Aorta (tissue), 5 donors: Measurements from ENCODE around the gene MAP1B. TPM values are rescaled to one million over a fixed set of nuclear protein-coding genes. Genes with fewer than 3 reads are reported as not detected.
"Not testable (repeated sequence)": the region's sequence is repeated elsewhere in the genome, so short reads cannot be mapped to it uniquely, and the experiment has no call there.

Experiments used
- ATAC-seq: fragments of 200-7000 bp; cut with Tn5 transposase; one replicate; pipeline ENCODE4 v1.9.1; 2022; ENCODE audit warnings: moderate library complexity; ENCODE audit not compliant: low FRiP score
- DNase-seq, 2 donors: peaks; one replicate each; pipeline ENCODE4 v3.0.0-alpha.2; 2020
- H3K27ac ChIP-seq, 2 donors: one replicate each; pipeline ENCODE4 v1.5.1; 2013; ENCODE audit warnings: low read length in 2 of 2, mild to moderate bottlenecking in 2 of 2, moderate library complexity in 2 of 2, control low read depth in 1 of 2, inconsistent platforms in 1 of 2, low read depth in 1 of 2
- H3K27me3 ChIP-seq, 2 donors: one replicate each; pipeline ENCODE4 v1.6.1; 2013; ENCODE audit warnings: control low read depth in 1 of 2, low read length in 1 of 2, mild to moderate bottlenecking in 1 of 2, moderate library complexity in 1 of 2; ENCODE audit not compliant: insufficient read depth in 2 of 2, control insufficient read depth in 1 of 2
- H3K36me3 ChIP-seq, 2 donors: one replicate each; pipeline ENCODE4 v1.6.1; 2013; ENCODE audit warnings: control low read depth in 1 of 2, low read length in 1 of 2, mild to moderate bottlenecking in 1 of 2; ENCODE audit not compliant: insufficient read depth in 2 of 2, control insufficient read depth in 1 of 2
- H3K4me1 ChIP-seq, 2 donors: one replicate each; pipeline ENCODE4 v1.6.1; 2013; ENCODE audit warnings: low read length in 2 of 2, control low read depth in 1 of 2, mild to moderate bottlenecking in 1 of 2, moderate library complexity in 1 of 2; ENCODE audit not compliant: insufficient read depth in 2 of 2, control insufficient read depth in 1 of 2
- H3K4me3 ChIP-seq, 2 donors: one replicate each; pipeline ENCODE4 v1.5.1; 2013; ENCODE audit warnings: low read length in 2 of 2, control low read depth in 1 of 2, mild to moderate bottlenecking in 1 of 2
- H3K9me3 ChIP-seq: one replicate; pipeline ENCODE4 v1.6.1; 2013; ENCODE audit warnings: mild to moderate bottlenecking, low read length; ENCODE audit not compliant: control insufficient read depth
- WGBS, 2 donors: extraction: QIAGEN DNeasy Blood & Tissue Kit; methylation state at CpG; one replicate each; pipeline ENCODE4 v1.1.7; 2013; 5-methylcytosine and 5-hydroxymethylcytosine counted together
- intact Hi-C, 2 donors: fragments of 100-400 bp; cut with DNase I; formaldehyde crosslinking; loops; one replicate each; pipeline versions ENCODE4 v1.14.2 to v1.15.0; 2022
- polyA plus RNA-seq, 2 donors: library from polyadenylated mRNA; stranded (reverse); fragments of 200-250 nt; gene quantifications; one replicate each; pipeline ENCODE4 v1.2.3, GENCODE V29; 2013
- total RNA-seq, 2 donors: library from RNA; stranded (reverse); fragmentation: NEBNext Ultra II Directional; extraction: Animal tissue kit (Norgen Biotek cat#: 25700); gene quantifications; one replicate each; pipeline ENCODE4 v1.2.1, GENCODE V29; 2021
- donor health status: healthy with polysubstance abuse.
- donor health status: Bipolar disorder and iron deficiency.
- donor health status: DM: no; HTN: no; CAD: no.
- donor health status: DM: no; HTN: no; CAD: no.
- donor health status: DM: yes; HTN: yes; CAD: no.

The MAP1B gene
- total and polyA plus RNA-seq, 4 donors: 27.2 to 754 (median 224) TPM

- Histone ChIP-seq H3K27ac (peak overlapping the region; percentile 87 to 91), H3K9me3 (no peaks in the 10 kb centered on the region), H3K36me3 (no peaks in the 10 kb centered on the region), H3K27me3 (no peaks in the 10 kb centered on the region), H3K4me1 (peaks cover 6 to 11% of the 10 kb centered on the region in 2 donors), H3K4me3 (no peak overlapping the region)
- DNase-seq: peak; percentile 74 to 81
- peak; percentile 81 for ATAC-seq
- intact Hi-C loops: no loop called here
- WGBS, 2 donors: 4 to 7% methylated on average over 15 of the region's 15 CpGs
Observed at GRCh38 chr5:72166070-72166979, 59.0 kb downstream of the MAP1B start.

DNA sequence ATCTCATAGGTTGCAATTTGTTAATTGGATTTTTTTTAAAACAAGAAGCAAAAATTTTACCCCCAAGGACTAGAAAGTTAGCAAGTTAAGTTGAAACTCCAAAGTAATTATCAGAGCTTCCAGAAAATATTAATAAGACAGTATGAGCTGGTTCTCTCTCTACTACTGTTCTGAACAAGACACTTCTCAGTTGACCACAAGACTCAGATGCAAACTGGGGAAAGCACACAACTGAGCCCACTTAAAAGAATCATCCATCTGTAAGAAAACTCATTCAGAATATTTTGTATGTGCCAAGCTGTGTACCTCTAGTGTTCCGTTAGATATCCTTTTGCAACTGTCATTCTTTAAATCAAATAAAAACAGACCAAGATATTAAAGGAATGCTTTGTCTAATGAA is 60.0 kb downstream of the MAP1B start:
- H3K4me3 ChIP-seq: no peak overlapping the region
- intact Hi-C loops: no loop called here
- DNase-seq (no peak), ATAC-seq (no peak)
- no peaks in the 10 kb centered on the region for H3K36me3 ChIP-seq
- 21 to 30% methylated on average over 1 of the region's 1 CpG for WGBS, 2 donors
- peaks cover 5 to 13% of the 10 kb centered on the region in 2 donors for H3K4me1 ChIP-seq
- H3K27ac ChIP-seq: peak overlapping the region in 1 of 2 donors; percentile 8
- H3K9me3 ChIP-seq: no peaks in the 10 kb centered on the region
- no peaks in the 10 kb centered on the region for H3K27me3 ChIP-seq

DNA sequence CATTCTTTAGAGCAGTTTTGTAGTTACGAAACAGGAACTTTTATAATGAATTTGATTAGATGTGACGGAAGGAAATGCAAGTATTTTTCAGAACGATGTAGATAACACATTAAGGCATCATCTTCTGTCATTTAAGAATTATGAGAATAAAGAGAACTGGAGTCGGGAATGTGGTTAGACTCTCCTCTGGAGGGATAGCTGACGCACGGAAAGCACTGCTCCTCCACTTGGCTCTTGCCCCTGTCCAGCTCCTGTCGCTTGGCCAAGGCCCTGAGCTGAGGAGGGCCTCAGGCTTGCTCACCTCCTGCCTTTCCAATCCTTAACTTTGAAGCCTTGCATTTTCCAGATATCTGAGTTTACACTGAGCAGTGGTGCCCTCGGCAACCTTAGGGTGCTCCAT is 60.5 kb downstream of the MAP1B start:
- H3K36me3 ChIP-seq: no peaks in the 10 kb centered on the region
- H3K27ac ChIP-seq: peak overlapping the region; percentile 61 to 65
- H3K4me1 ChIP-seq: peaks cover 5 to 13% of the 10 kb centered on the region in 2 donors
- 11 to 15% methylated on average over 8 of the region's 8 CpGs for WGBS, 2 donors
- H3K4me3 ChIP-seq: no peak overlapping the region
- no peaks in the 10 kb centered on the region for H3K9me3 ChIP-seq
- ATAC-seq (peak; percentile 82), DNase-seq (peak; percentile 72 to 82)
- no peaks in the 10 kb centered on the region for H3K27me3 ChIP-seq
- intact Hi-C loops: no loop called here

DNA sequence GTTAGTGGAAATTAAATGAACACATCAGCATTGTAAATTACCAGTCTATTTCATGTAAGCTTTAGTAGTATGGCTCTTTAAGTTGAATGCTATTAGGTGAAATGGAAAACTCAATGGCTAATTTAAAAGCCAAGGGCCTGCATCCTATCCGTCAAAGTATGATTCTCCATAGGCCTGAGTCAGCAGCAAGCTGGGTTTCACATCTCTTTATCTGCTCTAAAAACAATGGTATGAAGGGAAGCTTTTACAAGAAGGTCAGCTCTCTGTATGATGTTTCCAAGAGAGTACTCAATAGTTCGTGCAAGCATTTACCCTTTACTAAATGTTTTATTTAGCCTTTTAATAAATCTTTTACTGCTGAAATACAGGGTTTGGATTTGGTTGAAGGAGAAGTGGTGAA is 62.8 kb downstream of the MAP1B start:
- Histone ChIP-seq H3K4me1 (peaks cover 3 to 7% of the 10 kb centered on the region in 2 donors), H3K27ac (no peak overlapping the region), H3K9me3 (no peaks in the 10 kb centered on the region), H3K27me3 (no peaks in the 10 kb centered on the region), H3K4me3 (no peak overlapping the region), H3K36me3 (no peaks in the 10 kb centered on the region)
- WGBS, 2 donors: 6 to 16% methylated on average over 2 of the region's 2 CpGs
- ATAC-seq: no peak
- no peak for DNase-seq
- intact Hi-C loops: no loop called here

GRCh38 chr5:72171181-72171580 is 63.9 kb downstream of the MAP1B start:
- H3K4me3 ChIP-seq, H3K9me3 ChIP-seq, DNase-seq, ATAC-seq, H3K27me3 ChIP-seq, H3K36me3 ChIP-seq, intact Hi-C loops, H3K4me1 ChIP-seq: not testable (repeated sequence)
- H3K27ac ChIP-seq: peak overlapping the region; percentile 52 to 56
- 93% methylated on average over 3 of the region's 3 CpGs for WGBS, 2 donors

GRCh38 chr5:72171667-72172066 is 64.4 kb downstream of the MAP1B start:
- Histone ChIP-seq H3K27me3 (no peaks in the 10 kb centered on the region), H3K9me3 (no peaks in the 10 kb centered on the region), H3K36me3 (no peaks in the 10 kb centered on the region), H3K4me3 (no peak overlapping the region), H3K27ac (peak overlapping the region; percentile 38 to 92), H3K4me1 (peaks cover 3 to 6% of the 10 kb centered on the region in 2 donors)
- 12 to 18% methylated on average over 6 of the region's 6 CpGs for WGBS, 2 donors
- DNase-seq (no peak), ATAC-seq (no peak)
- intact Hi-C loops: no loop called here

DNA sequence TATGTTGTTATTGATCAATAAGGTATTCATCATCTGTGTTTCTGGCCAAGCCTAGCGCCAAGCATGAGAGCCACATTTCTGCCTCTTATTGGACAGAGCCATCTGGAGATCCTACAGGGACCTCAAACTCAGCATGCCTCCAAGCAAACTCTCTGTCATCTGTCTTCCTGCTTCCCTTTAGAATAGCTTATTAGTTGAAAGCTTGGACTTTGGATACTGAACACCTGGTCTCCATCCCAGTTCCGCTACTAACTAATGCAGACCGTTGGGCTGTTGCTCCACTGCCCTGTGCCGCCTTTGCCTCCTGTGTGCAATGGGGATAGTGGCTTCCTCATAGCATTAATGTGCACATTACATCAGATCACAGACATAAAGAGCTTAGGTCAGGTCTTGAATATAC is 65.5 kb downstream of the MAP1B start:
- ATAC-seq: no peak
- no peak for DNase-seq

DNA sequence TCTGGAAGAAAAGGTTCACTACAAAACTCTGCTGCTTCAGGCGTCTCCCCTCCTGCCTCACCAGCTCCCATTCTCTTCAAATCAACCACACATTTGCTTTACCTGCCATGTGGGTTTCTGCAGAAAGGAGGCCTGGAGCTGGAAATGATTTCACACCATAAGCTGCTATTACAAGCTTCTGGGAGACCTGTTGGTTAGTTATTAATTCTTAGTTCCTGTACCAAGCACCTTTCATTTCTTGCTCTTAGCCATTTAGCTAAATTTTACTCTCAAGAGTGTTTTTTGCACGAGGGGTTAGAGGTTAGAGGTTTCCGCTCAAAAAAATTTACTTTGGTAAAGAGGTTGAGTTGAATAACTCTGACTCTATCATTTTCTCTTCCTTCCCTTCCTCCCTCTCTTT is 70.3 kb downstream of the MAP1B start:
- WGBS, 2 donors: 75 to 86% methylated on average over 3 of the region's 3 CpGs
- Histone ChIP-seq H3K4me1 (no peaks in the 10 kb centered on the region), H3K36me3 (no peaks in the 10 kb centered on the region), H3K27me3 (no peaks in the 10 kb centered on the region), H3K9me3 (no peaks in the 10 kb centered on the region), H3K27ac (peak overlapping the region in 1 of 2 donors; percentile 25), H3K4me3 (no peak overlapping the region)
- intact Hi-C loops: no loop called here
- ATAC-seq (no peak), DNase-seq (no peak)

More for the DNA sequence above, 65.5 kb downstream of the MAP1B start:
- Histone ChIP-seq H3K27me3 (no peaks in the 10 kb centered on the region), H3K27ac (peak overlapping the region in 1 of 2 donors; percentile 5), H3K4me1 (peaks cover 3 to 4% of the 10 kb centered on the region in 2 donors), H3K9me3 (no peaks in the 10 kb centered on the region), H3K4me3 (no peak overlapping the region), H3K36me3 (no peaks in the 10 kb centered on the region)
- intact Hi-C loops: no loop called here
- 85 to 87% methylated on average over 4 of the region's 4 CpGs for WGBS, 2 donors
